HL-60/S4 treated with retinoic acid at 250 ng/mL for 4 days and 3 days (cell line): ENCODE measurements around the gene TERC.

Source experiments
- in situ Hi-C: fragments of 300-500 bp; cut with MboI; formaldehyde crosslinking; loops from 2 replicates; pipeline ENCODE4 v1.7.0; 2022; ENCODE audit warnings: low sequenced_read_pairs

Gene TERC

DNA sequence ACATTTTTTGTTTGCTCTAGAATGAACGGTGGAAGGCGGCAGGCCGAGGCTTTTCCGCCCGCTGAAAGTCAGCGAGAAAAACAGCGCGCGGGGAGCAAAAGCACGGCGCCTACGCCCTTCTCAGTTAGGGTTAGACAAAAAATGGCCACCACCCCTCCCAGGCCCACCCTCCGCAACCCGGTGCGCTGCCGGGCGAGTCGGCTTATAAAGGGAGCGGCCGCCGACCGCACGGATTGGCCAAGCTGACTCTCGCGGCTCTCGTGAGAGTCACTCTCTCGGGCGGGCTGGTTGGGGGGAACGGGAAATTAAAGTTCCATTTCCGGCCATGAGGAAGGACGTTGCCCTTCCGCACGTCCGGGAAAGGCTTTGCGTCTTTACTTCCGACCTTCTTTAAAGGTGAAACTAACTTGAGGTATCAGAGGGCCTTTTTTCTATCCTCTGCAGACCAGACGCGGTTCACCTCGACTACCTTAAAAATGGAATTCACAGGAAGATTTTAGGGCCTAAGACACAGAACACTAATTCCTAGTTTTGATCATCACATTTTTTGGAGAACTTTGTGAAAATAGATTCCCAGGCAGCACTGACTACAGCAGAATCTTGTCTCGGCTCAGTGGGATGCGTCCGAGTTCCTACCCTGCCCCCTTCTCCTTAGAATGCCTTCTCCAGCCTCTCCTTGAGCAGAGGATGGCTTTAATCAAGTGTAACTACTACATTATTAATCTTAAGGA lies at the start of gene TERC:
TSS of gene TERC (minus strand) at position 179 of the 731 bp plus-strand sequence.
- in situ Hi-C loops: no loop called here

DNA sequence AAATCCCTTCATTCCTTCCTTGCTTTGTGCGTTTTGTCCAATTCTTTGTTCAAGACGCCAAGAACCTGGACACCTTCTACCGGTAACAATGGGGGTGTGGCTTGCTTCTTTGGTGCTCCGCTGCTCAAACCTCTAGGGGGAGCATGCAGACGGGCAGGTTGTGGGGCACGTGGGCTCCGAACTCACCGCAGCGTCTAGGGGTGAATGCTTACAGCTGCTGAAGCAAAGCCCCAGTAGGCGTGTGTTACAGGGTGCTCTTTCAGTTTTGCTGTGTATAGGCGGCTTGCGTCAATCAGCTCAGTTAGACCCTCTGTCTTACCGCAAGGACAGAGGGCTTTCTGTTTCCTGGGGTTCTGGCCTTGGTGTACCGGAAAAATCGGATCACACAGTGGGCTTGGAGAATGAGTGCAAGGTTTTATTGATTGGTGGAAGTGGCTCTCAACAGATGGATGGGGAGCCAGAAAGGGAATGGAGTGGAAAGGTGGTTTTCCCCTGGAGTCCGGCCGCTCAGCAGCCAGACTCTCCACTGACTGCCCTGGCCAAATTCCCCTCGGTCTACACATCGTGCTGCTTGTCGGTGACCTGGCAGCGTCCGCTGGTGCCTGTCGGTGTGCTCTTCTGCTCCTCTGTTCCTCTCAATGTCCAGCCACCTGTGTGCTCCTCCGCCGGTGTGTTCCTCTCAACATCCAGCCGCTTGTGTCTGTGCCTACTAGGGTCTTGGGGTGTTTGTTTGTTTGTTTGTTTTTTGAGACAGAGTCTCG lies 49.1 kb upstream of the TERC start:
- in situ Hi-C loops: no loop called here

DNA sequence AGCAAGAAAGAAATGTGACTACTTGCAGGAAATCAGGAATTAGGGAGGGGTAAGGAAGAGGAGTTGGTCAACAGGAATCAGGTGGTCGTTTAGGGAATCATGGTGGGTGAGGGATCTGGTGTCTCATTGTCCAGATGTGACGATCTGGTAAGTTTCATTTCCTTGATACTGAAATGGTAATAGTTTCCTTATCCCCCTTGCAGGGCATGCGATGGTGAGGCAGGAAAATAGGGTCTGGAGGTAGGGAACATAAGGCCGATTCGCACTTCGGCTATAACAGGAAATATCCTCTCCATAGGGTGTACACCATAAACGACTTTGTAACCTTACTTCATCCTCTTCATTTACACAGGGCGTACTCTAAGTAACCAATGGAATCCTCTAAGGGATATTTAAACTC lies 48.4 kb upstream of the TERC start:
- in situ Hi-C loops: no loop called here

DNA sequence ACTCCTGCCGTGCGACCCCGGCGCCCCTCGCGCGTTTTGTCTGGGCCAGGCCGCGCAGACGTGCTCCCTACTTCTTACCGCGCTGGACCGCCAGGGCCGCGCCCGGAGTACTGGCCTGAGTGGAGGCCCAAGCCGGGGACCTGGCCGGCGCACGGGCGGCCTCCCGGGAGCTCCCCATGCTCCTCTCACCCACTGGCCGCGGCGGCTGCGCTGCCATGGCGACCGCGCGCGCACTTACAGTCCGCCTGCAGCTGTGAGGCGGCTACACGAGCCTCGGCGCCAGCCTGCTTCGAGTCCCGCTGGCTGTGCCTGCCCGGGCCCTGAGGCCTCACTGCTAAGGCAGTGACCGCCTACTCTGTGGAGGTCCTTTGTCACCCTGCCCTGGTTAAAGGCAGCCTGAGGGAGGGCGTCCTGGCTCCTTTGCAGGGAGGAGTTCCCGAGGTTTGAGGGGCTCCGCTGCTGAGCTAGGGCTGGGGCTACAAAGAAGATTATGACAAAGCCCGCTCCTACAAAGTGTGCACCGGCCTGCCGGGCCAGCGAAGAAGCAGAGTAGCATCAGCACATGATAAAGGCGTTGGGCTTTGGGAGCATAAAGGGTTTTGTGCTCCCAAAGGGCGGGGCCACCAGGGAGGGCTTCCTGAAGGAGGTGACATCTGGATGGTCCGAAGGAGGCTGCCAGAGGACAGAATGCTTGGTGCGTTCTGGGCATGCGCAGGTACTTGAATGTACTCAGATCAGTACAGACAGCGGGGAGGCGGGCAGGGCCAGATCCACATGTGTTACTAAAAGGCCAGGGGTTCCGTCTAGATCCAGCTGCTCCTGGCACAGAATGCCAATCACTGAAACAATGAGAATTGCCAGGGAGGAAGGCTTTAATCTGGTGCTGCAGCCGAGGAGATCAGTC lies 47.7 kb upstream of the TERC start, which contains the start of the genes LRRC34 and LRRIQ4:
TSS of gene LRRC34 (minus strand) at position 573 of the 904 bp plus-strand sequence. CDS start at position 217, 356 bp downstream.
TSS of gene LRRIQ4 (plus strand) at position 539 of the 904 bp plus-strand sequence. CDS start 9,052 bp downstream, outside the sequence.
- in situ Hi-C loops: no loop called here

DNA sequence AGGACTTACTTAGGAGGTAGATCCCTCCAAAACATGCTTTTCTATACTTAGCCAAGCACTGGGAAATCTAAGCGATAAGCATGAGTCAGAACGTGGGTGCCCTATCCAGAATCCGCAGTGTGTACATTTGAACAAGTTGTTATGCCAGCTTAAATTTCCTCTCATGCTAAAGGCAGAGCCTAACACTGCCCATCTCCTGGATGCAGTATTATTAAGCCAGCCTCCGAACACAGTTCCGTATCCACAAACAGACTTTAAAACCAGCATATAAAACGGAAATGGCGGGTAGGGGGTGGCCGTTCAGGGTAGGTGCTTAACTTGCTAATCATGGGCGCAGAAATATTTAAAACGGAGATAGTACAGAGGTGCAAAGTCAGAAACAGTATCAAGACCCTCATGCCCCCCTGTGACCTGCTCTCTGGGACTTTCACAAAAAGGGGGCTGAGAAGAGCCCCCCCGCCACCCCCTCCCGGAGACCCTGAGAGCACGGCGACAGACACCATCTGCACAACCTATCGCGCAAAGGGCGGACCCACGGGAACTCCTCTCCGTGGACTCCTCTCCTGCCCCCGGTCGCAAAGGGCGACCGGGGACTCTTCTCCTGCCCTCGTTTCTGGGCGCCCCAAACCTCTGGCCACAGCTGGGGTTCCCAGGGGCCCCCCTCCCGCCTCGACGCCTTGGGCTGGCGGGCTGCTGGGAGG lies 46.9 kb upstream of the TERC start:
- in situ Hi-C loops: no loop called here

DNA sequence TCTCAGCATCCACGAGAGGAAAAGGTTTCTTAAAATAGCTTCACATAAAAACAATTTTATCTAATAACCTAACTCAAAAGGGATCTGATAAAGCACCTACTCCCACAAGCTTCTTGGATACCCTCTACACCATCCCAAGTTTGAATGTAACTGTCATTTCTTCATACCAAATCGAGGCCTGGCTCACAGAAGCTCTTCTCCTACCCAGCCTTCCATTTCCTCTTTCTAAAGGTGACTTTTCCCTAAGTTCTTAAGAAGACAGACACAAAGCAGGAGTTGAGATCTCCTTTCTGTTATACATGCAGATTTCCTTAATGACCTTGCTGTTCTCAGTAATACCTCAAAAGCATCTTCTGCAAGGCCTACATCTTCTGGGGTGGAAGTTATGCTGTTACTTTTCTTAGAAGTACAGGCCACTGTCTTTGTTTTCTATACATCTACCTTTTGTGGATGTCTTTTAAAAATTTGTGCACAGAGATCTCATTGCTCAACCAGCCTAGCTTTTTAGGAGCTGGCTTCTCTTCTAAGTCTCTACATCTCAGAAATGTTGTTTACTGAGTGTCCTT lies 44.5 kb upstream of the TERC start:
- in situ Hi-C loops: no loop called here

DNA sequence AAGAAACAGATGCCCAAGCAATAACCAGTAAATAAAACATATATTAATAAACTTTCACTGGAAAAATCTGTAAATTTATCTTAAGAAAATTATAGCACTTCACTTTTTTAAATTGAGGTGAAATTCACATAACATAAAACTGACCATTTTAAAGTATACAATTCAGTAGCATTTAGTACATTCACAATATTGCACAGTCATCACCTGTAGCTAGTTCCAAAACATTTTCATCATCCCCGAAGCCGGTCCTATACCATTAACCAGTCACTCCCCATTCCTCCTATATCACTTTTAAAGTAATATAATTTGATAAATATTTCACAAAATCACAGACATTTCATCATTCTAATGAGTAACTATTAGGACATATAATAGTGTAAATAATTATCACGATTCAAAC lies 39.8 kb upstream of the TERC start:
- in situ Hi-C loops: no loop called here

DNA sequence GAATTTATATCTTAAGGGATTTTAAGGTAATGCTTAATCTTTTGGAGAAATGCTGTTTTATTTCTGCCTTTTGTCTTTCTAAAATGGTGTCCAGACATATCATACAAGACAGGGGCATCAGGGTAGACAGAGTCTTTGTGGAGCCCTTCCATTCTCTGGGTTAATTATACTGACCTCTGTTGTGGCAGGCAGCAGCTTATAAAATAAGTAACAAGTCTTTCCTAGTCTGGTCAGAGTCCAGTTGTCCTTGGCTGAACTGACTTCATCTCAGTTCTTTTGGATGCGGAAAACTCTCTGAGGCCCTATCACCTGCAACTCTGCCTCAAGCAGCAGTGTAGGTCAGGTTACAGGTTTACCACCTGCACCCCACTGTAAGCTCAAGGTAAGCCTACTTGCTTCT lies 27.5 kb upstream of the TERC start:
- in situ Hi-C loops: no loop called here

DNA sequence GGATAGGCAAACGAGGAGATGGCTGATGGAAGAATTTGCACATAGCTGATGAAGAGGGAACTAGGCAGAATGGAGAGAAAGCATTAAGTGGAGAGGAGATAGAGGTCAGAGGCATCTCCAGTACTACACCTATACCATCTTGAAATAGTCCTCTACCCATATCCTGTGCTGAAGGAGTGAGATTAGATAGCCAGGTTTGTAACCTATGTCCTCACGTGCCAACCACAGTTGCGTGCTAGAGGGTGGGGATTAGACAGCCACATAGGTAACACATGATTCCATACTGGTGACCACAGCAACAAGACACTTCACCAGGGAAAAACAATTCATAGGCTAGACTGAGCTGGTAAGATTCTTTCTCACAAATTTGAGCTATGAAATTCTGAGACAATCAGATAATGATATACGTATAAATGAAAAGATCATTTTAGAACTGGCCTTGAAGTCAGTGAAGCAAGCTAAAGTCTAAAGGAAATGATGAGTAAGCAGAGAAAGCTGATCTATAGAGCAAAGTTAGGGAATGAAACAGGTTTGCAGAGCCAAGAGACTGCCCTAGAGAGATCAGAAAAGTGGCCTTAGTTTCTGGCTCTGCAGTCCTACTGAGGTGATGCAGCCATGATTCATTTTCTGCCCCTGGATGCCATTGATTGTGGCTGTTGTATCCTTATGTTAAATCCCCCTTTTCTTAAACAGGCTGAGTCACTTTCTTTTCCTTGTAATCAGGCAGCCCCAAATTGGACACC lies 26.0 kb upstream of the TERC start:
- in situ Hi-C loops: no loop called here

DNA sequence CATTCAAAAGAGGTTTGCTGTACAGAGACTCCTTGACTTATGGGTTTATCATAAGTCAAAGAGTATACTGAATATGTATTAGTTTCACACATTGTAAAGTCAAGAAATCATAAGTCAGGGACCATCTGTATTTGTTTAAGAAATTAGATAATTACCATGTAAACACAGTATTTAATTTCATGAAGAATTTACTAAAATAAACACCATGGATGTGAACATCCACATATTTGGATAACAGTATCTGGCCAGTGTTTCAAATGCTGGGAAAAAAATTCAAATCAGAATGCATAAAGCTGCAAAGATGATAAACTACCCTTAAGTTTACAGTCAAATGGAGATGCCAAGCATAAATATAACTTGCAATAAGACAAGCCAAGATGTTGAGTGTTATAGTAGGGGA lies 25.4 kb upstream of the TERC start:
- in situ Hi-C loops: no loop called here

DNA sequence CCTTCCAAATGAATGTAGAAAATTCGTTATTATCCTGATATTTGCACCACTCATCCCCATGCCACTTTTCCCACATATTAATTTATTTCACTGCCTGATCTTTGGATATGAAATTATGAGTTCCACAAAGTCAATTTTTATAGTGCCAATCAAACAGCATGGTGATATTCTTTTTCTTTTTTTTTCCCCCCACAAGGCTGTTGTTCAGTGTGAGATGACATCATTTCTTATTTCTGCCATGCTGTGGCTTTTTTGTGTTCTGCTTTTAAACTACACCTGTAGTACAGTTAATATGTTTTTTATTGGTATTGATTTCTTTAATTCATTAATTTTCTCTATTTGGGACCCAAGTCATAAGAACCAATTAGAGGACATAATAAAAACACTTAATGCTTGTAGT lies 22.9 kb upstream of the TERC start:
- in situ Hi-C loops: no loop called here

DNA sequence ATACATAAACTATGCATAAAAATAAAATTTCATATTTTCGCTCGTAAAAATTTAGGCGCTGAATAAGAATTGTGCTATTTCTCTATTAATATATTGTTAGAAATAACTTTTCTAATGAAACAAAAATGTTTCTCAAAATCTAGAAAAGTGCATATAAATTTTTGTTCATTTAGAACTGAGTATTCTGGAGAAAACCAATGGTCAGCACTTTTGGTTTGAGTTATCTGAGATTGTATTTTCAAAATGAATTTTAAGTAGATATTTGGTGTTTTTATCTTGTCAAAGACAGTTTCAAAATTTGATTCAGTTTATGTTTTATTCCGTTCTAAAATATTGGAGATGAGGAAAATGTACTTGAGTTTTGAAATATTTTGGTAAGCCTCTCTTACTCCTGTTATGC lies 22.3 kb upstream of the TERC start:
- in situ Hi-C loops: no loop called here

DNA sequence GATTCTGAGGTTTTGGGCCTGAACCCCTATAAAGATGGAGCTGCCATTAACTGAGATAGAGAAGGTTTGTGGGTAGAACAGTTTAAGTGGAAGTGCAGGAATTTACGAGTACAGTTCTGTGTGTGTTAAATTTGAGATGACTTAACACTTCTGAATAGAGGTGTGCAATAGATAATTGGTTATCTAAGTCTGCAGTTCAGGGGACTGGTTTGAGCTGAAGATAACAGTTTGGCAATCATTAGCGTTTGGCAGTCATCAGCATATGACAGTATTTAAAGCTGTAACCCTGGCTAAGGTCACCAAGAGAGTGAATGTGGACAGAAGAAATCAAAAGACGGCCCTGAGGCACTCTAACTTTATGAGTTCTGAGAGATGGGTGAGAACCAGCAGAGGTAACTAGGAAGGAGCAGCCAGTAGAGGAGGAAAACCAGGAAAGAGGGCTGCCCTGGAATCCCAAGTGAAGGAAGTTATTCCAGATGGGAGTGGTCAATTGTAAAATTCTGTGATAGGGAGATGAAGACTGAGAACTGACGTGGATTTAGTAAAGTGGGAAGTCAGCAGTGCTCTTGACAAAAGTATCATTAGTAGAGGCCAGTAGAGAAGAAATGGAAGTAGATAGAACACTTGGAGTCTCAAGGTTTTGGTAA lies 16.5 kb upstream of the TERC start:
- in situ Hi-C loops: no loop called here

DNA sequence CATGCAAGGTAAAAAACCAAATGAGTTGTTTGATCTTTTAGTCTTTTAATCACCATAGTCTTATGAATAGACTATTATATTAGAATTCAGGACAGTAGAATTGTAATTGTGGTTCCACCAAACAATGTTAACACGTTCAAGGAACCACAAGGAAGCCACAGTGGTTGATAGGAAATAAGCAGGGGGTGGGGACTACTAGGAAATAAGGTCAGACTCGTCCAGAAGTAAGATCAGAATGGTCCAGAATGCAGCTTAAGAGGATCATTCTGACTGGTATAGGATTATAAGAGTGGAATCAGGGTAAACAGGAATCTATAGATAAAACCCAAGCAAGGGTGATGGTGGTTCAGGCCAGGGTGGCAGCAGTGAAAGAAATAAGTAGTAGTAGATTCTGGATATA lies 15.9 kb upstream of the TERC start:
- in situ Hi-C loops: no loop called here

DNA sequence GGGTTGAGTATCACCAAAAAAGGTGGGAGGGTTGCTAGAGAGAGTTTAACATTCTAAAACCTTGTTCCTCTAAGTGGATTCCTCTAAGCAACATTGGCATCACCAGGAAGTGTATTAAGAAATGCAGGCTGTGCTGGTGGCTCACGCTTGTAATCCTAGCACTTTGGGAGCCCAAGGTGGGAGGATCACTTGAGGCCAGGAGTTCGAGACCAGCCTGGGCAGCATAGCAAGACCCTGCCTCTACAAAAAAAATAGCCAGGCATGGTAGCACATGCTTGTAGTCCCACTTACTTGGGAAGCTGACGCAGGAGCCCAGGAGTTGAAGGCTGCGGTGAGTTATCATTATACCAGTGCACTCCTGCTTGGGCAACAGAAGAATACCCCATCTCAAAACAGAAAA lies 13.0 kb upstream of the TERC start:
- in situ Hi-C loops: no loop called here

DNA sequence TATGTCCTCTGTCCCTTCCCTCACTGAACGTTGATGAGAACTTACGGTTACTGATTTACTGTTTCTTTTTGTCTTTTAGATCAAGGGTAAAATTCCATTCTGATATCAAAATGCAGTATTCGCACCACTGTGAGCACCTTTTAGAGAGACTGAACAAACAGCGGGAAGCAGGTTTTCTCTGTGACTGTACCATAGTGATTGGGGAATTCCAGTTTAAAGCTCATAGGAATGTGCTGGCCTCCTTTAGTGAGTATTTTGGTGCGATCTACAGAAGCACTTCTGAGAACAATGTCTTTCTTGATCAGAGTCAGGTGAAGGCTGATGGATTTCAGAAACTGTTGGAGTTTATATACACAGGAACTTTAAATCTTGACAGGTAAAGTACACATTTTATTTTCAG lies 9.3 kb upstream of the TERC start:
- in situ Hi-C loops: no loop called here

DNA sequence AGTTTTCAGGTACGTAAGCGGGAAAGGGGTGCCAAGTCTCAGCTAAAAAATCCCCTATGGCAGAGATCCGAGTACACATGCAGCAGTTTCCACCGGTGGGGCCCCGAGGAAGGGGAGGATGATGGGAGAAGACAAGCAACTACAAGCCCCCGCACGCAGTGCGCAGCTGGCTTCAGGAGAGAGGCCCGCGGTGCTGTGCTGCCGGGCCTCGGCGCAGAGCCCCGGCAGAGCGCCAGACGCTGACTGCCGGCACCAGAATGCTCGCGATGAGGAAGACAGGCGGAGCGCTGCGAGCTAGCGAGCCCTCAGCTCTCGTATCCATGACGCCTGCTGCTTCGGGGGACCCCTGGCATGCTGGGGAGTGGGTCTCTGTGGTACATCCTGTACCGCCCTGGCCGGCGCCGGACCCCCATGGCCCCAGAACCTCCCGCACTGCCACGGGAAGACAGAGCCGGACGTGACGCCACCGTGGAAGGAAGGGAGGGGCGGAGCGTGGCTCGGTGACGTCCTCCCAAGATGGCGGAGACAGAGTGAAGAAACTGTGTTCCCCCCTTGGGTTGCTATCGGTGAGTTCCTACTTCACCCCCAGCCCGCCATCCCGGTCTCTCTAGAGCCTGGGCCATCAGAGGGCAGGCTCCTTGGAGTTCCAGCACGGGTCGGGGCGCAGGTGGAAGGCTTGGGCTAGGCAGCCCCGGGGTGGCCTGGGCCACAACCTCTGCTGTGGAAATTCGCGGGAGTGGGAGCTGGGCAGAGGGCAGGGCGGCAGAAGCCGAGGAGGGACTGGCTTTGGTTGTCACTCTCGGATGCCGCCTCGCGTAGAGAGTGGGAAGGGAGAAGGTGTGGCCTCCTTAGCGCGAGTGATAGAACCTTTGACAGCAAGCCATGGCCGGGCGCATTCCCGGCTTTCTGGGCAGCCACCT lies 8.3 kb upstream of the TERC start, which contains the start of gene MYNN:
TSS of gene MYNN (plus strand) at position 500 of the 920 bp plus-strand sequence. CDS start 900 bp downstream, outside the sequence.
- in situ Hi-C loops: no loop called here
